Endothelial cell of umbilical vein (primary cell): ENCODE measurements around the gene KCNA2. TPM values are rescaled to one million over a fixed set of nuclear protein-coding genes. Genes with fewer than 3 reads are reported as not detected.

Experiments used
- BruUV-seq: library from RNA; stranded (reverse); fragments of 400-500 nt; replicated peaks from 2 replicates; lab custom pipeline; 2021; lab: Mats Ljungman, UMichigan
- CTCF ChIA-PET: fragments of 300-600, 350-600 bp; sonication (Branson Sonifier 250); formaldehyde crosslinking; loops from one replicate; lab custom pipeline; 2021; ENCODE audit warnings: antibody characterized with exemption, inconsistent platforms; lab: Charles Lee
- POLR2A ChIA-PET: fragments of 300-600, 350-600 bp; sonication (Branson Sonifier 250); formaldehyde crosslinking; loops from one replicate; lab custom pipeline; 2021; ENCODE audit warnings: antibody characterized with exemption, inconsistent platforms; lab: Charles Lee
- DNase-seq: peaks from one replicate; pipeline ENCODE4 v3.0.0-alpha.2; 2011; ENCODE audit warnings: low read depth, low spot score
- FAIRE-seq: peaks from 2 replicates; lab custom pipeline; 2011; peaks lifted over from hg19 to GRCh38; lab: Jason Lieb, UNC
- H2AFZ ChIP-seq: 2 replicates; pipeline ENCODE4 v1.6.0; 2012; ENCODE audit warnings: low read depth, low read length, control low read depth, inconsistent platforms
- H3K27ac ChIP-seq: 2 replicates; pipeline ENCODE4 v1.5.1; 2011; ENCODE audit warnings: low read depth, mild to moderate bottlenecking, control low read depth, low read length, moderate library complexity; ENCODE audit not compliant: insufficient read depth
- H3K27me3 ChIP-seq, 2 experiments: 2 replicates each; pipeline versions ENCODE4 v1.6.0 to v1.6.1; 2011; ENCODE audit warnings: low read length in 2 of 2, mixed read lengths in 1 of 2; ENCODE audit not compliant: control insufficient read depth in 2 of 2, insufficient read depth in 2 of 2
- H3K36me3 ChIP-seq, 2 experiments: 2 replicates in 1 of 2; 3 replicates in 1 of 2; pipeline ENCODE4 v1.5.1; 2011; ENCODE audit warnings: low read length in 2 of 2, mild to moderate bottlenecking in 1 of 2, moderate library complexity in 1 of 2; ENCODE audit not compliant: control insufficient read depth in 2 of 2, insufficient read depth in 2 of 2; ENCODE audit errors: extremely low read depth in 1 of 2
- H3K4me1 ChIP-seq: 3 replicates; pipeline ENCODE4 v1.5.1; 2011; ENCODE audit warnings: mild to moderate bottlenecking, low read length; ENCODE audit not compliant: control insufficient read depth, insufficient read depth; ENCODE audit errors: extremely low read depth
- H3K4me2 ChIP-seq: 2 replicates; pipeline ENCODE4 v1.6.1; 2011; ENCODE audit warnings: low read length, control low read depth, mixed read lengths; ENCODE audit not compliant: insufficient read depth
- H3K4me3 ChIP-seq, 3 experiments: fragments of 200-600 bp in 1 of 3; sonication (generic), shearing (Covaris generic) in 1 of 3; replicated peaks in 1 of 3; 2 replicates each; pipeline ENCODE4 v1.5.1; 2011 to 2016; ENCODE audit warnings: control low read depth in 3 of 3, low read length in 3 of 3, mild to moderate bottlenecking in 2 of 3, inconsistent platforms in 1 of 3, low read depth in 1 of 3, moderate library complexity in 1 of 3; ENCODE audit not compliant: insufficient read depth in 1 of 3
- H3K79me2 ChIP-seq: 2 replicates; pipeline ENCODE4 v1.6.0; 2012; ENCODE audit warnings: low read length, inconsistent platforms; ENCODE audit not compliant: control insufficient read depth, insufficient read depth
- H3K9ac ChIP-seq: replicated peaks from 2 replicates; pipeline ENCODE3; 2011; ENCODE audit warnings: low read length, control low read depth; ENCODE audit not compliant: insufficient read depth; ENCODE audit errors: extremely low read depth
- H3K9me1 ChIP-seq: replicated peaks from 3 replicates; pipeline ENCODE4 v1.6.0; 2011; ENCODE audit warnings: mild to moderate bottlenecking, low read length; ENCODE audit not compliant: control insufficient read depth, insufficient read depth; ENCODE audit errors: extremely low read depth
- H3K9me3 ChIP-seq: replicated peaks from 2 replicates; pipeline ENCODE4 v1.5.1; 2012; ENCODE audit warnings: low read length, inconsistent platforms; ENCODE audit not compliant: control insufficient read depth, insufficient read depth
- H4K20me1 ChIP-seq: replicated peaks from 2 replicates; pipeline ENCODE3; 2011; ENCODE audit warnings: mild to moderate bottlenecking, low read length; ENCODE audit not compliant: control insufficient read depth, insufficient read depth; ENCODE audit errors: extremely low read depth
- CTCF ChIP-seq, 2 donors: IDR thresholded peaks; 1 replicate in 1 of 2; 2 replicates in 1 of 2; pipeline ENCODE4 v1.5.1; 2011; ENCODE audit warnings: low read length in 2 of 2, mild to moderate bottlenecking in 2 of 2, moderate library complexity in 2 of 2, control low read depth in 1 of 2, inconsistent platforms in 1 of 2, low read depth in 1 of 2; ENCODE audit not compliant: insufficient read depth in 1 of 2; ENCODE audit errors: extremely low read depth in 1 of 2
- EZH2 ChIP-seq: IDR thresholded peaks from 2 replicates; pipeline ENCODE4 v1.6.1; 2012; ENCODE audit warnings: borderline replicate concordance, low read depth, mild to moderate bottlenecking, moderate library complexity, low read length, inconsistent platforms; ENCODE audit not compliant: severe bottlenecking
- FOS ChIP-seq: IDR thresholded peaks from 2 replicates; pipeline ENCODE4 v1.6.1; 2011; ENCODE audit warnings: mild to moderate bottlenecking, low read length, moderate library complexity, borderline replicate concordance; ENCODE audit not compliant: insufficient read depth
- GATA2 ChIP-seq: IDR thresholded peaks from 2 replicates; pipeline ENCODE4 v1.7.0; 2011; ENCODE audit warnings: low read depth, mild to moderate bottlenecking, moderate library complexity, mixed read lengths, low read length; ENCODE audit not compliant: insufficient read length, insufficient read depth
- JUN ChIP-seq: IDR thresholded peaks from 2 replicates; pipeline ENCODE4 v1.6.1; 2011; ENCODE audit warnings: borderline replicate concordance, low read depth; ENCODE audit not compliant: insufficient read length, insufficient read depth
- MAX ChIP-seq: IDR thresholded peaks from 2 replicates; pipeline ENCODE4 v1.6.1; 2011; ENCODE audit not compliant: insufficient read depth, insufficient read length
- MYC ChIP-seq: IDR thresholded peaks from one replicate; pipeline ENCODE4 v1.6.1; 2011; ENCODE audit warnings: mild to moderate bottlenecking, low read depth, low read length
- POLR2A ChIP-seq: IDR thresholded peaks from 2 replicates; pipeline ENCODE4 v1.6.1; 2012; ENCODE audit warnings: low read depth, mild to moderate bottlenecking, control low read depth, low read length
- POLR2AphosphoS5 ChIP-seq: IDR thresholded peaks from 2 replicates; pipeline ENCODE4 v1.6.1; 2012; ENCODE audit warnings: low read depth, mild to moderate bottlenecking, control low read depth, low read length, moderate library complexity; ENCODE audit not compliant: insufficient read depth
- dilution Hi-C: fragments of 300-500 bp; cut with MboI; formaldehyde crosslinking; loops from one replicate; pipeline ENCODE4 v1.15.0; 2019; ENCODE audit warnings: low sequenced_read_pairs; ENCODE audit not compliant: extremely low pct_ligation_motif_present
- intact Hi-C: fragments of 100-400 bp; cut with micrococcal nuclease; formaldehyde crosslinking; loops from one replicate; pipeline ENCODE4 v1.10.0; 2022
- polyA plus RNA-seq, 4 experiments: library from polyadenylated mRNA; depleted of rRNA in 3 of 4; stranded (reverse) in 3 of 4; unstranded in 1 of 4; fragments of >200 nt; gene quantifications; 2 replicates each; pipeline versions ENCODE4 v1.2.1 to v1.2.3, GENCODE V29; 2011 to 2012; ENCODE audit warnings: missing spikeins in 1 of 4
- total RNA-seq: library from RNA; stranded (reverse); gene quantifications from 2 replicates; pipeline ENCODE4 v1.2.3, GENCODE V29; 2021

The KCNA2 gene
- total and polyA plus RNA-seq, 2 donors (not counting 3 experiments of a cell fraction or from before 2014, with no cell fraction given): not detected

- BruUV-seq: no TSS peak
- ChIA-PET POLR2A (no interaction called here), CTCF (no interaction called here)
- H3K79me2 ChIP-seq: no peaks in the 10 kb centered on the region
- intact Hi-C loops (loop anchor here (10.0 kb wide), 1 partner anchor 226 kb away; no protein-coding TSS in a partner anchor), dilution Hi-C loops (no loop called here)
- H3K9me1 ChIP-seq: no peaks in the 10 kb centered on the region
- H3K27ac ChIP-seq: no peak overlapping the region
- H2AFZ ChIP-seq: no peak overlapping the region
- H3K4me3 ChIP-seq: no peak overlapping the region
- H3K27me3 ChIP-seq: peaks cover 13 to 20% of the 10 kb centered on the region in 2 experiments
- H3K9ac ChIP-seq: no peak overlapping the region
- no peaks in the 10 kb centered on the region for H3K4me1 ChIP-seq
- H3K4me2 ChIP-seq: no peak overlapping the region
- H4K20me1 ChIP-seq: no peaks in the 10 kb centered on the region
- H3K36me3 ChIP-seq: no peaks in the 10 kb centered on the region
- no peaks in the 10 kb centered on the region for H3K9me3 ChIP-seq
- TF ChIP-seq MAX (no peak), POLR2A (no peak), POLR2AphosphoS5 (no peak), FOS (no peak), MYC (no peak), JUN (no peak), GATA2 (no peak), EZH2 (no peak), CTCF (IDR thresholded peaks at IDR 0.05; ENCODE audit: extremely low read depth in 1 of 2, insufficient read depth in 1 of 2, low read depth in 1 of 2, low read length in 2 of 2) (no peak)
- DNase-seq (no peak), FAIRE-seq (no peak)
Observed at GRCh38 chr1:110559157-110559556, 47.0 kb downstream of the KCNA2 start.
